Lower lobe of right lung (tissue), 2 donors: ENCODE data around the gene CSF1. TPM values are rescaled to one million over a fixed set of nuclear protein-coding genes. Genes with fewer than 3 reads are reported as not detected.

ENCODE experiments used
- ATAC-seq, 2 donors: fragments of 200-7000 bp; cut with Tn5 transposase; one replicate each; pipeline ENCODE4 v1.9.1; 2020 to 2022; ENCODE audit warnings: mild to moderate bottlenecking in 2 of 2, moderate library complexity in 2 of 2
- DNase-seq: peaks from one replicate; pipeline ENCODE4 v3.0.0-alpha.2; 2020
- H3K27ac ChIP-seq: fragments of 200-600 bp; one replicate; pipeline ENCODE4 v1.8.0; 2022
- H3K27me3 ChIP-seq: fragments of 200-600 bp; one replicate; pipeline ENCODE4 v1.8.0; 2022; ENCODE audit warnings: low read depth
- H3K36me3 ChIP-seq: fragments of 200-600 bp; one replicate; pipeline ENCODE4 v1.8.0; 2022; ENCODE audit warnings: mild to moderate bottlenecking
- H3K4me1 ChIP-seq: fragments of 200-600 bp; one replicate; pipeline ENCODE4 v1.8.0; 2022
- H3K4me3 ChIP-seq: fragments of 200-600 bp; one replicate; pipeline ENCODE4 v1.8.0; 2022; ENCODE audit warnings: mild to moderate bottlenecking
- H3K9me3 ChIP-seq: fragments of 200-600 bp; one replicate; pipeline ENCODE4 v1.8.0; 2022
- CTCF ChIP-seq: fragments of 200-600 bp; IDR thresholded peaks from one replicate; pipeline ENCODE4 v1.8.0; 2022; ENCODE audit warnings: antibody characterized with exemption, mild to moderate bottlenecking
- intact Hi-C: fragments of 100-400 bp; cut with DNase I; formaldehyde crosslinking; loops from one replicate; pipeline ENCODE4 v1.11.0; 2022
- total RNA-seq: library from RNA; stranded (reverse); fragmentation: NEBNext Ultra II Directional; extraction: Animal tissue kit (Norgen Biotek cat#: 25700); gene quantifications from one replicate; pipeline ENCODE4 v1.2.1, GENCODE V29; 2021
- donor health status: DM: no; HTN: yes; CAD: no; lungs with severe emphysema.

Gene CSF1
- total RNA-seq, 1 donor from 2014 or later: 64.3 TPM

GRCh38 chr1:109908836-109909235 is 1.8 kb upstream of the CSF1 start:
- intact Hi-C loops: no loop called here
- no peak for ATAC-seq
- Histone ChIP-seq H3K27ac (no peak overlapping the region), H3K4me1 (peaks cover 52% of the 10 kb centered on the region), H3K27me3 (no peaks in the 10 kb centered on the region), H3K4me3 (no peak overlapping the region), H3K36me3 (no peaks in the 10 kb centered on the region), H3K9me3 (no peaks in the 10 kb centered on the region)
- TF ChIP-seq CTCF: no peak
- DNase-seq: no peak

- Histone ChIP-seq H3K4me3 (no peak overlapping the region), H3K27me3 (no peaks in the 10 kb centered on the region), H3K4me1 (peaks cover 59% of the 10 kb centered on the region), H3K9me3 (no peaks in the 10 kb centered on the region), H3K27ac (no peak overlapping the region), H3K36me3 (peaks cover 3% of the 10 kb centered on the region)
- DNase-seq (no peak), ATAC-seq (no peak)
- TF ChIP-seq CTCF: no peak
- intact Hi-C loops: no loop called here
Observed at GRCh38 chr1:109909561-109909960, 1.1 kb upstream of the CSF1 start.

- no peak for TF ChIP-seq CTCF
- H3K4me1 ChIP-seq: peaks cover 65% of the 10 kb centered on the region
- H3K27ac ChIP-seq: peak overlapping the region; percentile 76
- no peaks in the 10 kb centered on the region for H3K27me3 ChIP-seq
- ATAC-seq: peak; percentile 13 to 15
- DNase-seq: no peak
- intact Hi-C loops: loop anchor here (10.0 kb wide), 1 partner anchor 64 kb away; no protein-coding TSS in a partner anchor
- peaks cover 20% of the 10 kb centered on the region for H3K36me3 ChIP-seq
- H3K4me3 ChIP-seq: peak overlapping the region; percentile 71
- H3K9me3 ChIP-seq: no peaks in the 10 kb centered on the region
Observed at GRCh38 chr1:109910963-109911798, 532 bp downstream of the CSF1 start.

- TF ChIP-seq CTCF: no peak
- Histone ChIP-seq H3K4me3 (peak overlapping the region; percentile 71), H3K4me1 (peaks cover 56% of the 10 kb centered on the region), H3K9me3 (no peaks in the 10 kb centered on the region), H3K27ac (peak overlapping the region; percentile 76), H3K27me3 (no peaks in the 10 kb centered on the region), H3K36me3 (peaks cover 31% of the 10 kb centered on the region)
- DNase-seq (no peak), ATAC-seq (no peak)
- intact Hi-C loops: loop anchor here (10.0 kb wide), 1 partner anchor 62 kb away; no protein-coding TSS in a partner anchor
Observed at GRCh38 chr1:109912214-109912861, 1.7 kb downstream of the CSF1 start.

GRCh38 chr1:109912873-109913272 is 2.2 kb downstream of the CSF1 start:
- Histone ChIP-seq H3K27me3 (no peaks in the 10 kb centered on the region), H3K36me3 (peaks cover 36% of the 10 kb centered on the region), H3K9me3 (no peaks in the 10 kb centered on the region), H3K4me1 (peaks cover 61% of the 10 kb centered on the region), H3K4me3 (peak overlapping the region; percentile 71), H3K27ac (peak overlapping the region; percentile 76)
- no peak for TF ChIP-seq CTCF
- intact Hi-C loops: loop anchor here (10.0 kb wide), 1 partner anchor 62 kb away; no protein-coding TSS in a partner anchor
- no peak for DNase-seq
- no peak for ATAC-seq
